Measurements from ENCODE around the gene ATP9B.

ATP9B gene

GRCh38 chr18:79380816-79381806, 311.9 kb downstream of the ATP9B start:
- DNase-seq (ENCODE audit: low spot score): peak; percentile 70

DNA sequence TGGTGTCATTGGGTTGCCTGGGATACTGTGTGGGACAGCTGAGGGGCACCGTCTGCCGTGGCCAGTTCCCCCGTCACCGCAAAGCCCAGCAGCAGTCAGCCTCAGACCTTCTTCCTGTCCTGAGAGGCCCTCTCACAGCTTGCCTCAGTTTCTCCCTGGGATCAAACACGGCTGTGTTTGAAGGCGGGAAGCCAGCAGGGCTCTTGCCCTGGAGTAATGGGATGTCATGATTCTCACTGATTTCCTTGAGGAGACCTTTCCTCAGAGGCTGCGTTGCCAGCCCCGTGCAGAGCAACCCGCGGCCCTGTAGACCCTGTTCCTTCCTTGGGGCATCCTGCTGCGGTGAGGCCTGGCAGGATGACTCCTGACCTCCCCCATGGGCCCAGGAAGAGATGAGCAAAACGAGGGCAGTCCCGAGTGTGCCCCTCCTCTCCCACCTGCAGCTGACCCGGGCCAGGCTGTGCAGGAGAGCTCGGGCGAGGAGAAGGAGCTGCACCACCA, 312.7 kb downstream of the ATP9B start:
- DNase-seq (ENCODE audit: low spot score): no peak

GRCh38 chr18:79382681-79383387, 313.6 kb downstream of the ATP9B start:
- no peak for DNase-seq (ENCODE audit: low spot score)

DNA sequence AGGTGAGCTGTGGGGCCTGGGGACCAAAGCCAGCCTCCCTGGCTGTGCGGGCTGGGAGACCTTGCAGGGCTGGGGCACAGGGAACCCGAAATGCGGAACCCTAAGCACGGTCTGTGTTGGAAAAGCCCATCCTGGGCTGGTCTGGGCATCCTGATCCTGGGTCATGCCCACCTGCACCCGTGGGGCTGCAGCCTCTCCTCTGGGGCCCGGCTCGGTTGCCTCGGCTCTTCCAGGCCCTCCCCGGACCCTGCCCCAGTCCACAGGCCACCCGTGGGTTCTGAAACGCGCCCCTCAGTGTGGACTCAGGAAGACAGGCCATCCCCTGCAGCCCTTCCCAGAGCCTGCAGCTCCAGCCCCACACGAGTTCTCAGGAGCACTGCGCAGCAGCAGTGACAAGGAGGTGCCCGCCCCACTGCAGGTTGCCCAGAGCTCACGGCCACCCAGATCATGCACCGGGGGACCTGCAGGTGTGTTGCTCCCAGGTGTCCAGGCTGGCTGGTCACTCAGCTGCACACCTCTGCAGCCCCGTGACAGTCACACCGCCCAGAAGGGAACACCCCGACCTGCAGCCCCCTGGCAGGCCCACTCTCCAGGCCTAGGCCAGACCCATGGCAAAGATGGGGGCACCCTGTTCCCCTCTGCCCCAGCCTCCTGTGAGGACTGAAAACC, 314.3 kb downstream of the ATP9B start:
- no peak for DNase-seq (ENCODE audit: low spot score)

DNA sequence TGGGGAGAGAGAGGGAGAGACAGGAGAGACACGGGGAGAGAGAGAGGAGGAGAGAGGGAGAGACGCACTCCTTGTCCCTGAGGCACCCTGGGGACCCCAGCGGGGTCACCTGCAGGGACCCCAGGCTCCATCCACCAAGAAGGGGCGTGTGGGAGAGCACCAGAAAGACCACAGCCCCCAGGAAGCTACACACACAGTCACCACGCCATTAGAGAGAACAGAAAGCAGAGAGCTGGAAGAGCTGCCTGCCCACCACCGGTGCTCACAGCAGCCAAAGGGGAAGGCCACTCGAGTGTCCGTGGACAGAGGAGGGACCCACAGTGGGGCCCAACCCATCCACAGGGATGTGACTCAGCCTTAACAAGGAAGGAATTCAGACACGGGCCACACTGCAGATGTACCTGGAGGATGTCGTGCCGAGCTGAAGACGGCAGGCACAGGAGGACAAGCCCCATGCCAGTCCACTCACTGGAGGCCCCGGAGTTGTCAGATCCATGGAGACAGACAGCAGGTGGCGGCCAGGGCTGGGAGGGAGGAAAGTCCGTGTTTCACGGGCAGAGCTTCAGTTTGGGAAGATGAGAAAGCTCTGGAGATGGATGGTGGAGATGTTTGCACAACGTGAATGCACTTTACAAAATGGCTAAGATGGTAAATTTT, 315.1 kb downstream of the ATP9B start:
- no peak for DNase-seq (ENCODE audit: low spot score)

DNA sequence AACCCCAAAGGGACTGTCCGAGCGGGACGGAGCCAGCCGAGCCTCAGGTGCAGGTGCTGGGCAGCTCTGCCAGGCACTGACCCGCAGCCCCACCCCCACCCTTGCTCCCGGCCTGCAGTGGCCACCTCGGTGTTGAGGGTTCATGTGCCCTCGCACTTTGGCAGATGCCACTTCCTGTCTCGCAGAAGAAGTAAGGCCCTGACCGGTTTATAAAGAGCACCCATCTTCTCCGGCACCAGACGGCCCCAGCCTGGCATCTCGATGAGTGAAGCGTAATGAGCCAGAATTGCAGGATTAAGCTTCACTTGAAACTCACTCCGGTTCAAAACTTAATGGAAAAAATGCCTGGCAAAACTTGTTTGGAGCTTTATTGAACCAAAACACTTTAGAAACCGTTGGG, 315.6 kb downstream of the ATP9B start:
- DNase-seq (ENCODE audit: low spot score): no peak

GRCh38 chr18:79385326-79385707, 316.1 kb downstream of the ATP9B start:
- no peak for DNase-seq (ENCODE audit: low spot score)

DNA sequence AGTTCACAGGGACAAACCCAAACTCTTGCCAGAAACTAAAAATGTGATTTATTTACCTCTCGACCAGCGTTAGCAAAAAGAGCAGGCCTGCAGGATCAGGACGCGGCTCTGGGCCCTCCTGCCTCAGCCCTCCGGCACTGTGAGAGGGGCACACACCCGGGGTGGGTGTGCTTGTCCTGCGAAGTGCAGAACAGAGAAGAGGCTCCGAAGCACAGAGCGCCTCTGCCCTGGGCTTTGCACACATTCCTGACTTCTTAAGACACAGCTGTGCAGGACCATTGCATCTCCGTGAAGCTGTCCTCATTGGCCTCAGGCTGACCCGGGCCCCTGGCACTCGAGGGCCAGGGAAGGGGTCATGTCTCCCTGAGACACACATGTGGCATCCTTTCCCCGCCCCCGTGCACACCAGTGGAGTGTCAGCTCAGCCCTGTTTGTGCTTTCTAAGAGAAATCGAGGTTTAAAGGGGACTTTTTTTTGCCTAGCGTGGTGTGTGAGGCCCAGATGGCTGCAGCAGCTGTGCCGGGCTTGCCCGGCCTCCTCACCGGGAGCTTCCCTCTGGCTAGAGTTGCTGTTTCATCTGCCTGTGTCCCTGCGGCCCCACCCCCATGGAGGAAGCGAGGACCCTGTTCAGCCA, 316.6 kb downstream of the ATP9B start:
- no peak for DNase-seq (ENCODE audit: low spot score)

DNA sequence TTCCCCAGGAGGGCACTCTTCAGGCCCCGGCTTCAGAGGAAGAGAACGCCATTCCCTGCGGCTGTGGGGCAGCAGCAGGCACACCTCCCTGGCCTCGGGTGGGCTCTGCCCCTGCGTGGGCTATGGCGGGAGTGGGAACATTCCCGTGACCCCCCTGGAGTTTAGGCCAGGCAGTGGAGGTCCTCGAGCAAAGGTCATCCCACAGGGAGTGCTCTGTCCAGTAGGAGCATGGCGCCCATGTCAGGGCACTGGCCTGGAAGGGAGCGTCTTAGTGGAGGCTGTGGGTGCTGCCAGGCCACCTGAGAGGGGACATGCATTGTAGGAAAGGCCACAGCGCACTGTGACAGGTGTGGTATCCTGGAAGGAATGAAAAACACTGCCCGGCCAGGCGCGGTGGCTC, 317.4 kb downstream of the ATP9B start:
- no peak for DNase-seq (ENCODE audit: low spot score)

- DNase-seq (ENCODE audit: low spot score): no peak
These were observed 318.0 kb downstream of the ATP9B start for GRCh38 chr18:79387214-79387613.

DNA sequence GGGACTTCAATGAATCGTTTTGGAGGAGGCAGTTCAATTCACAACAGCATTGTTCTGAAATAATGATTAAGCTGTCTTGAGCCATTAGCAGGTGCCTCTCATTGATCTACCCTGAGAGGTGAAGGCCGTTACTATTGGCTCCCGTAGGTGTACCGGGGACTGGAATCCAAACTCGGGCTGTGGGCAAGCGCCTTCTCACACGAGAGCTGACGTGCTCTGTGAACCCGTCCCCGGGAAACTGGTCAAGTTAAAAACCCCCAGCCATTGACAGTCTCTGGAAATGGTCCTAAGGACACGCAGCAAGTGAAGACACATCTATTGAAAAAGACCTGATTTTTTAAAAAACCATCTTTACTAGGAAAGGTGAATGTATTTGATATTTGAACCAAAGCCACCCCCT, 318.4 kb downstream of the ATP9B start:
- no peak for DNase-seq (ENCODE audit: low spot score)

DNA sequence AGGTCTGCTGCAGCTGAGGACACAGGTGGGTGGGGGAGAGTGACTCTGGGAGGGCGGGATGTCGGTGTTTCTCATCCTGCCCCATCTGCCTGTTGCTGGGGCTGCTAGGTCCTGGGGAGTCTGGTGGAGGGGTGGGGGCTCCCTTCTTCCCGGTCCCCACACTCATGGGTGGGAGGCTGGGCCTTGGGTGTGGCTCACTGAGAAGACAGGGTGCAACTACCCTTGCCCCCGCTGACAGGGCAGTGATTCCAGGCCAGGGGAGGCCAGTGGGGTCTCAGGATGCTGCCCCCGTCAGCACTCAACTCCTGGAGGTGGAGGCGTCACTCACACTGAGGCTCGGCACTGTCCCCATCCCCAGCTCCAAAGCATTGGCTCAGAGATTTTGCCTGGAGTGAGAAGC, 318.8 kb downstream of the ATP9B start:
- no peak for DNase-seq (ENCODE audit: low spot score)

DNA sequence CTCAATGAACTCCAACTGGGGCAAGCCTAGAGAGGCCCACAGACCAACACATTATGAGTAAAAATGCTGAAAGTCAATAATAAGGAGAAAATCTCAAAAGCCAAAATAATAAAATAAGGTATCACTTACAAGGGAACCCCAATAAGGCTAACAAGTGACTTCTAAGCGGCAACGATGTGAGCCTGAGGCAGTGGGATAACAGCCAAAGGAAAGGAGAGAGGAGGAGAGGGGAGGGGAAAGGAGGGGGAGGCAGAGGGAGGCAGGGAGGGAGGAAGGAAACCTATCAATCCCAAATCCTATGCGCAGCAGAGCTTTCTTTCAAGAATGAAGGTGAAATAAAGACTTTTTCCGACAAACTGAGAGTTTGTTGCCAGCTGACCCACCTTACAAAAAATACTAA, 320.5 kb downstream of the ATP9B start:
- DNase-seq (ENCODE audit: low spot score): no peak

DNA sequence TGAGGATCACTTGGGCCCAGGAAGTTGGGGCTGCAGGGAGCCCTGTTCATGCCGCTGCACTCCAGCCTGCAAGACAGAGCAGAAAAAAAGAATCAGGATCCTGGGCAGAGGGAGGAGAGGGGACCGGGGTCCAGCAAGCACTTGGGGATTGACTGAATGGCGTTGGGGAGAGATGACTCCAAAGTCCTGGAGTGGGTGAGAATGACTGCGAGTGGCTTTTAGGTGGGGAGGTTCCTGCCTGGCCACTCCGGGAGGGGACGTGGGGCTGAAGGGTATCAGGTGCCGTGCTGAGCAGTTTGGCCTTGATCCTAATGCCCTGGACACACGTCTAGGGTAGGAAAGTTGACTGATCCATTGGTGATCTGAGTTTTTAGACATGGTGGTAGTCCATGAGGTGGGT, 323.0 kb downstream of the ATP9B start:
- DNase-seq (ENCODE audit: low spot score): no peak

DNA sequence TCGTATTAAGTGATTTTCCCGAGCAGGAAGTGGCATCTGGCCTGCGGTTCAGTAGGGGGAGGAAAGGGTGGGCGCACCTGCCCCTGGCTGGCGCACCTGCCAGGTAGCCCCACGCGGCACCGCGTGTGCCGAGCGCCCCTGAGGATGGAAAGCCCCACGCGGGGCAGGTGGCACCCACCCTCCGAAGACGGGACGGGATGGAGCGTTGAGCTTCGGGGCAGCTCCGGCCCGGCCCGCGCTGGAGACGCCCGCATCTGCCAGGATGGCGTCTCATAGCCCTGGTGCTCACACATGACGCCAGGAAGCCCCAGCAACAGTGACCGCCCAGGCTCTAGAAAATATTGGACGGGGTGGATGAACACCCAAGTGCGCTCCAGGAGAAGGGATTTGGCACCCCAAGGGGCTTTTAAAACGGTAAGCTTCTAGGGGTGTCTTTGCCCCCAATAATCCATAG, 324.0 kb downstream of the ATP9B start:
- DNase-seq (ENCODE audit: low spot score): peak; percentile 57

DNA sequence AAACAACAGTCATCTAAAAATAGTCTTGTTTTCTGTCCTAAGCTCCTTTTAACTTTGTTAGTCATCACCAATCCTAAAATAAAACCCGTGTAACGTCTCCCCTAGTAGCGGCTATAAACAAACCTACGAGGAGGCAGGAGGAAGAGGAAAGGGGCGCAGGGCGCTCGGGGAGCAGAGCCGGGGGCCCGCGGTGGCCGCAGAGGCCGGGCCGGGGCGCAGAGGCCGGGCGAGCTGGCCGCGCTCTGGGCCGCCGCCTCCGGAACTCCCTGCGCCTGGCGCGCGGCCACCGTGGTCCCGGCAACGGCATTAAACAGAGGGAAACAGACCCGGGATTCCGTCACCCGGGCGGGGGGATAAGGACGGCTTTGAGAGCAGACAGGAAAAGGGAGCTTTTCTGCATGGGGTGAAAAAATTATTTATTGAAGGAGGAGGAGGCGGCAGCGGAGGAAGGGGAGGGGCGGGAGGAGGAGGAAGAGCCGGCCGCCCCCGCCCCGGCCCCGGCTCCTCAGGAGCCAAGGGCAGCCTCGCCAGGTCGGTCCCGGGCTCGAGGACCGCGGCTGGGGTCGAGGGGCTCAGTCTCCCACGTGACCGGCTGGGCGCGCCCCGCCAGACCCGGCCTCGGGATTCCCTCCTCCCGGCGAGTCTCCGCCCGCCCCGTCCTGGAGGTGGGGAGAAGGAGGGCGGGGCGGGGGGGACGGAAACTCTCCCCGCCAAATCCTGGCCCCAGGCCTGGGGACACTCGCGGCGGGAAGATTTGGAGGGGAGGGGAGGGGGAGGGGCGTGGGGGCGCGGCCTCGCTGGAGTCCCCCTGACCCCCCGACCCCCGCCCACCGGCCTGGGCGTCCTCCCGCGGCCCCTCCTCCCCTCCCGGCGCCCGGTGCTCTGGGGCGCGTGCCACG, 324.7 kb downstream of the ATP9B start:
- peak; percentile 58 for DNase-seq (ENCODE audit: low spot score)

DNA sequence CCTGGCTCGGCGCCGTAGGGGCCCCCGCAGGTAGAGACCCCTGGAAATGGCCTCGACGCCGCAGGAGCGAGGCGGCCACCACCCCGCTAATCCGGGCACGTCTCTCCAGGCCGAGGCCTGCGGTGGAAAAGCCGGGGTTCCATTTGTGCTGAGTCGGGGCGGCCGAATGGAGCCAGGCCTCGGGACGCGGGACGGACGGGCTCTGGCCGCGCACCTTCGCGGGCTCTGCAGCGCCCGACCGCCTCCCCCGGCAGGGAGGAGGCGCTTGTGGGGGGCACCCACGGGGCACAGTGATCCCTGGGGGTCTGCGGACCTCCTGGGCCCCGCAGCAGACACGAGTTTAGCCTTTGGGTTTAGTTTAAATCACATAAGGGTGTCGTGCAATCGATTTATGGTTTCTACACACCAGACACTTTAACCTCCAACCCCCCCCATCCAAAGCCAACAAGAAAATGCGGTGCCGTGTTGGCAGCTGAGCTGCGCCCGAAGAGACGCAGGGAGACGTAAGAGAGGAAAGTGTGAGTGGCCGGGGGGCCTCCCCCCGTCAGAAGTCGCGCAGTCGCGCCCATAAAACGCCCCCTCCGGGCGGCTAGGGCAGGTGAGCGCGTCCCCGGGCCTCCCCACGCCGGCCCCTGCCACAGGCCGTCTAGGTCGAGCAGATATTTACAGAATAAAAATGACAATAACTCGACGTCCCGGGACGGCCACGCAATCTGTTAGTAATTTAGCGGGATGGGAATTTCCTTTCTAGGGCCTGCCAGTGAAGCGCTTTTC, 325.5 kb downstream of the ATP9B start:
- peak; percentile 79 for DNase-seq (ENCODE audit: low spot score)

- no peak for DNase-seq (ENCODE audit: low spot score)
These were observed 326.1 kb downstream of the ATP9B start for GRCh38 chr18:79395308-79395640.

DNA sequence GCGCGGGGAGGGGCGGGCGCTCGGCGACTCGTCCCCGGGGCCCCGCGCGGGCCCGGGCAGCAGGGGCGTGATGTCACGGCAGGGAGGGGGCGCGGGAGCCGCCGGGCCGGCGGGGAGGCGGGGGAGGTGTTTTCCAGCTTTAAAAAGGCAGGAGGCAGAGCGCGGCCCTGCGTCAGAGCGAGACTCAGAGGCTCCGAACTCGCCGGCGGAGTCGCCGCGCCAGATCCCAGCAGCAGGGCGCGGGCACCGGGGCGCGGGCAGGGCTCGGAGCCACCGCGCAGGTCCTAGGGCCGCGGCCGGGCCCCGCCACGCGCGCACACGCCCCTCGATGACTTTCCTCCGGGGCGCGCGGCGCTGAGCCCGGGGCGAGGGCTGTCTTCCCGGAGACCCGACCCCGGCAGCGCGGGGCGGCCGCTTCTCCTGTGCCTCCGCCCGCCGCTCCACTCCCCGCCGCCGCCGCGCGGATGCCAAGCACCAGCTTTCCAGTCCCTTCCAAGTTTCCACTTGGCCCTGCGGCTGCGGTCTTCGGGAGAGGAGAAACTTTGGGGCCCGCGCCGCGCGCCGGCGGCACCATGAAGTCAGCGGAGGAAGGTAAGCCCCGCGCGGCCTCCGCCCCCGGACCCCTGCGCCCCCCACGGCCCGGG, 326.7 kb downstream of the ATP9B start, which contains the start of gene NFATC1:
NFATC1 (plus strand) TSS at position 170 of the 644 bp plus-strand sequence; CDS start at position 465, 295 bp downstream.
- DNase-seq (ENCODE audit: low spot score): peak; percentile 77
